Ectodermal cell (in vitro differentiated cells): ENCODE measurements around the gene SRP14.
"Not testable (repeated sequence)": the region's sequence is repeated elsewhere in the genome, so short reads cannot be mapped to it uniquely, and the experiment has no call there.

Experiments
- H3K27ac ChIP-seq: 2 replicates; pipeline ENCODE4 v1.7.0; 2013; ENCODE audit warnings: mild to moderate bottlenecking, low read depth, low read length; ENCODE audit not compliant: insufficient read depth, poor library complexity, severe bottlenecking
- H3K27me3 ChIP-seq: 2 replicates; pipeline ENCODE4 v1.7.0; 2013; ENCODE audit warnings: mild to moderate bottlenecking, low read length; ENCODE audit not compliant: insufficient read depth, control insufficient read depth, poor library complexity, severe bottlenecking
- H3K36me3 ChIP-seq: one replicate; pipeline ENCODE4 v1.7.0; 2013; ENCODE audit warnings: low read length; ENCODE audit not compliant: control insufficient read depth, insufficient read depth
- H3K4me1 ChIP-seq: one replicate; pipeline ENCODE4 v1.7.0; 2013; ENCODE audit warnings: low read length; ENCODE audit not compliant: control insufficient read depth, insufficient read depth
- H3K4me3 ChIP-seq: 2 replicates; pipeline ENCODE4 v1.7.0; 2013; ENCODE audit warnings: low read depth, low read length, control low read depth; ENCODE audit not compliant: insufficient read depth
- H3K9me3 ChIP-seq: 2 replicates; pipeline ENCODE4 v1.7.0; 2013; ENCODE audit warnings: mild to moderate bottlenecking, low read length, moderate library complexity; ENCODE audit not compliant: control insufficient read depth
- WGBS, 2 experiments: methylation state at CpG; one replicate each; pipeline ENCODE4 v1.1.7; 2013; ENCODE audit warnings: missing lambda C conversion rate in 2 of 2; 5-methylcytosine and 5-hydroxymethylcytosine counted together

SRP14 gene

GRCh38 chr15:40038275-40038637, 725 bp downstream of the SRP14 start:
- Histone ChIP-seq H3K27me3 (no peaks in the 10 kb centered on the region), H3K27ac (peak overlapping the region; percentile 87), H3K9me3 (no peaks in the 10 kb centered on the region), H3K4me1 (peaks cover 10% of the 10 kb centered on the region), H3K36me3 (peaks cover 26% of the 10 kb centered on the region), H3K4me3 (peak overlapping the region; percentile 81)
- whole genome bisulfite sequencing, 2 experiments, result 2 to 3% methylated on average over 18 of the region's 18 CpGs

- Histone ChIP-seq H3K27me3 (no peaks in the 10 kb centered on the region), H3K4me1 (peaks cover 10% of the 10 kb centered on the region), H3K27ac (no peak overlapping the region), H3K4me3 (peak overlapping the region; percentile 81), H3K36me3 (peaks cover 26% of the 10 kb centered on the region), H3K9me3 (no peaks in the 10 kb centered on the region)
- 84 to 86% methylated on average over 3 of the region's 3 CpGs for WGBS, 2 experiments
Measured at GRCh38 chr15:40037721-40038120, 1.3 kb downstream of the SRP14 start.

- peaks cover 40% of the 10 kb centered on the region for H3K36me3 ChIP-seq
- H3K4me3 ChIP-seq, H3K9me3 ChIP-seq, H3K27ac ChIP-seq, H3K4me1 ChIP-seq, H3K27me3 ChIP-seq: not testable (repeated sequence)
- 100% methylated on average over 1 of the region's 1 CpG for WGBS, 2 experiments
Measured at GRCh38 chr15:40035182-40035581, 3.8 kb downstream of the SRP14 start.

GRCh38 chr15:40034186-40034946, 4.6 kb downstream of the SRP14 start:
- Histone ChIP-seq H3K9me3 (no peaks in the 10 kb centered on the region), H3K27me3 (no peaks in the 10 kb centered on the region), H3K4me3 (no peak overlapping the region), H3K4me1 (peaks cover 5% of the 10 kb centered on the region), H3K36me3 (peaks cover 40% of the 10 kb centered on the region), H3K27ac (no peak overlapping the region)
- 93 to 94% methylated on average over 3 of the region's 3 CpGs for WGBS, 2 experiments

GRCh38 chr15:40032125-40032839, 6.7 kb downstream of the SRP14 start:
- no peak overlapping the region for H3K4me3 ChIP-seq
- WGBS, 2 experiments, result 96% methylated on average over 6 of the region's 6 CpGs
- H3K27me3 ChIP-seq, result no peaks in the 10 kb centered on the region
- no peaks in the 10 kb centered on the region for H3K4me1 ChIP-seq
- H3K27ac ChIP-seq, result no peak overlapping the region
- peaks cover 40% of the 10 kb centered on the region for H3K36me3 ChIP-seq
- no peaks in the 10 kb centered on the region for H3K9me3 ChIP-seq

- H3K4me3 ChIP-seq, result no peak overlapping the region
- no peaks in the 10 kb centered on the region for H3K9me3 ChIP-seq
- no peaks in the 10 kb centered on the region for H3K27me3 ChIP-seq
- peaks cover 35% of the 10 kb centered on the region for H3K36me3 ChIP-seq
- no peak overlapping the region for H3K27ac ChIP-seq
- WGBS, 2 experiments, result 98 to 100% methylated on average over 1 to 2 of the region's 3 CpGs
- no peaks in the 10 kb centered on the region for H3K4me1 ChIP-seq
Measured at GRCh38 chr15:40031300-40031699, 7.7 kb downstream of the SRP14 start.

- Histone ChIP-seq H3K36me3 (peaks cover 26% of the 10 kb centered on the region), H3K4me1 (no peaks in the 10 kb centered on the region), H3K27me3 (no peaks in the 10 kb centered on the region), H3K4me3 (no peak overlapping the region), H3K9me3 (no peaks in the 10 kb centered on the region), H3K27ac (no peak overlapping the region)
- WGBS, 2 experiments, result 73 to 78% methylated on average over 7 of the region's 7 CpGs
Measured at GRCh38 chr15:40029979-40030893, 8.7 kb downstream of the SRP14 start.

GRCh38 chr15:40028853-40029252, 10.1 kb downstream of the SRP14 start:
- Histone ChIP-seq H3K4me1 (no peaks in the 10 kb centered on the region), H3K27ac (no peak overlapping the region), H3K36me3 (peaks cover 14% of the 10 kb centered on the region), H3K27me3 (no peaks in the 10 kb centered on the region), H3K4me3 (no peak overlapping the region), H3K9me3 (no peaks in the 10 kb centered on the region)
- 92 to 100% methylated on average over 1 to 3 of the region's 3 CpGs for WGBS, 2 experiments

GRCh38 chr15:40028193-40028592, 10.8 kb downstream of the SRP14 start:
- Histone ChIP-seq H3K27me3 (no peaks in the 10 kb centered on the region), H3K9me3 (no peaks in the 10 kb centered on the region), H3K36me3 (peaks cover 14% of the 10 kb centered on the region), H3K4me3 (no peak overlapping the region), H3K4me1 (no peaks in the 10 kb centered on the region), H3K27ac (no peak overlapping the region)
- 91 to 93% methylated on average over 3 of the region's 3 CpGs for WGBS, 2 experiments
